Stimulated activated CD4-positive, alpha-beta T cell treated with anti-CD3 and anti-CD28 coated beads, Interleukin-2, amount 100 ng/mL, for 4 hours (primary cell): Measurements from ENCODE around the gene MYH7.
A peak's percentile ranks its signal among the peaks of the same experiment; 100 is the strongest.
"Not testable (repeated sequence)": the region's sequence is repeated elsewhere in the genome, so short reads cannot be mapped to it uniquely, and the experiment has no call there.

Source experiments
- DNase-seq: peaks from one replicate; pipeline ENCODE4 v3.0.0-alpha.2; 2020; ENCODE audit warnings: low read depth

Gene MYH7

GRCh38 chr14:23386266-23386657 is 49.2 kb downstream of the MYH7 start:
- DNase-seq, result not testable (repeated sequence)

- no peak for DNase-seq
Measured at GRCh38 chr14:23385642-23386265, 49.7 kb downstream of the MYH7 start.

- no peak for DNase-seq
Measured at GRCh38 chr14:23385244-23385641, 50.2 kb downstream of the MYH7 start.

DNA sequence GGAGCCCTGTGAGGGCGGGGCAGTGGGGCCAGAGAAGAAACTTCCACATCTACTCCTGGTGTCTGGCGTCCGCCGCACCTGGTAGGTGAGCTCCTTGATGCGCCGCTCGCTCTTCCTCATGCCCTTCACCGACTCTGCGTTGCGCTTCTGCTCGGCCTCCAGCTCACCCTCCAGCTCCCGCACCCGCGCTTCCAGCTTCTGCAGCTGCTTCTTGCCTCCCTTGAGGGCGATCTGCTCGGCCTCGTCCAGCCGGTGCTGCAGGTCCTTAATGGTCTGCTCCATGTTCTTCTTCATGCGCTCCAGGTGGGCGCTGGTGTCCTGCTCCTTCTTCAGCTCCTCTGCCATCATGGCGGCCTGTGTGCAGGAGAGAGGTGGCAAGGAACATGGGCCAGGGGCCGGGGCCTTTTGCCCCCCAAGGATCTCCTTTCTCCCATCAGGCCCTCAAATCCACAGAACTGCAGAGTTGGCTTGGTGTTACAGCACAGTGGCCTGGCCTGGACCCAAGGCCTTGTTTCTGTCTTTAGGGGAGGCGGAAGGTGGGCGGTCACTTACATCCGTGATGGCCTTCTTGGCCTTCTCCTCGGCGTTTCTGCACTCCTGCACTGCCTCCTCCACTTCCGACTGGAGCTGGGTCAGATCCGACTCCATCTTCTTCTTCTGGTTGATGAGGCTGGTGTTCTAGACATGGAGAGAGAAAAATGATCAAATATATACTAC is 50.9 kb downstream of the MYH7 start:
- DNase-seq, result no peak

DNA sequence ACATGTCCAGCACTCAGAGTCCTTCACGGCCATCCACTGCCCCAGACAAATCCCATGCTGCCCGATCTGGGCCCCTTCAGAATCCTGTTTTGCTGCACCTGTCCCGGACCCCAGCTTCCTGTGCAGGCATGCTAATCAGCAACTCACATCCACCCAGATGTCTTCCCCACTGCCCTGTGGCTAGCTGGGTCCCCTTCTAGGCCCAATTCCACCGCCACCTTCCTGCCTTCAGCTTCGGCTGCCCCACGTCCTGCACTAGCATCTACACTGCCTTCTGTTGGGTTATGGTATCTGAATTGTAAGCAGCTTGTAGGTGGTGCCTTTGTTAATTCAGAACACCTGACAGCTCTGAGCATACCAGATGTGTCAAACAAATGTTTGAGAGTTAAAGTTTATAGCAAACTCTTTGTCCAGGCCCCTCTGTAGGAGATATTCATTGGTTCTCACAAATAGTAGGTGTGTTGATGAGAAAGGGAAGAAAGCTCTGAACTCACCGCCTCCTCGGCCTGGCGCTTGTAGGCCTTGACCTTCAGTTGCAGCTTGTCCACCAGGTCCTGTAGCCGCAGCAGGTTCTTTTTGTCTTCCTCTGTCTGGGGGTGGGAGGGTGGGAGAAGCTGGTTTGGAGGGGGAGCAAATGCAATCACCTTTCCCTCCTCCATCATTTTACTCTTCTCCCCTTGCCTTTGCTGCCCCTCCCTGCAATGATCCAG is 52.6 kb downstream of the MYH7 start:
- no peak for DNase-seq

- DNase-seq, result no peak
Measured at GRCh38 chr14:23382276-23382675, 53.2 kb downstream of the MYH7 start.

- DNase-seq, result no peak
Measured at GRCh38 chr14:23381871-23382270, 53.6 kb downstream of the MYH7 start.

DNA sequence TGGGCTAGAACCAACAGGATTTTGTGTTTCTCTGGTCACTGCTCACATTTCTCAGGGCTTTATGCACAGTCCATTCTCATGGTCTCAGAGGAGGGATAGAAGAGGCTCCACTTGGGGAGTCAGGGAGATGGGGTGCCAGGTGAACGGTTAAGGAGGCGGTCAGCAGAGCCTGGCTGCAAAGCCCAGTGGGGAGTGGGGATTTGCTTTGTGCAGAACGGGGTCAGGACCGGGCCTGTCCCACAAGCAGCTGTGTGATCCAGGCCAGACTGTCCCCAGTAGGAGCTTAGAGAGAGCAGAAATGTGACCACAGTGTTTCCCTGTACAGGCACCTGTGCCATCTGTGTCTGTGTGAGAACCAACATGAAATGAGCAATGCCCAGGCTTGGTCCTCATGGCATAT is 54.5 kb downstream of the MYH7 start:
- no peak for DNase-seq

DNA sequence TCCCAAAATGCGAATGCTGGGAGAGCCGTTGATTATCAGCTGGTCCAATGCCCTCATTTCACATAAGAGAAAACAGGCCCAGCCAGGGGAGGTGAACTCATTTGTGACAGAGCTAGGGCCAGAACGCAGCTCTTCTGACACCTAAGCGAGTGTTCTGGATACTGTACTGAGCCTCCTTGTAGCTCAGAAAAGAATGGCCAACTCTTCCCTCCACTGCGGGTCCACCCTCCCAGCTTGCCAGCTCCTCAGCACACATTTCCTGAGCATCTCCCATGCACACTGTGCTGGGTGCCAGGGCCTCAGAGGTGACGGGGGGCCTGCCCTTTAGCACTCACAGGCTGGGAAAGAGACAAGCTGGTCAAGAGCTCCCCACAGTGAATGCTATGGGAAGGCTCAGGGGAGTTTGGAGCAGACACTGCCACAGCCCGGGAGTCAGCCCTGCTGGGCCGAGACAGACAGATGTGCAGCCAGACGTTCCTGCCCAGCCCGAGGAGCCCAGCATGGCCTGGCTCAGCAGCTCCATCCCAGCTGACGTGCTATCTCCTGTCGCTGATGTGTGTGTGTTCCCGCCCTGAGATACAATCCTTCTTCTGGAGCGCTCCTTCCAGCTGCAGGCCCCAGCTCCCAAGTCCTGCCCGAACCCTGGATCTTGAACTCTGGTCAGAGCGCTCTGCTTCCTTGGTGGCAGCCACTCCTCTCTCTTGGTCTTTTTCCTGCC is 55.1 kb downstream of the MYH7 start:
- DNase-seq, result no peak

GRCh38 chr14:23379366-23380196 is 55.9 kb downstream of the MYH7 start:
- DNase-seq, result peak; percentile 56

DNA sequence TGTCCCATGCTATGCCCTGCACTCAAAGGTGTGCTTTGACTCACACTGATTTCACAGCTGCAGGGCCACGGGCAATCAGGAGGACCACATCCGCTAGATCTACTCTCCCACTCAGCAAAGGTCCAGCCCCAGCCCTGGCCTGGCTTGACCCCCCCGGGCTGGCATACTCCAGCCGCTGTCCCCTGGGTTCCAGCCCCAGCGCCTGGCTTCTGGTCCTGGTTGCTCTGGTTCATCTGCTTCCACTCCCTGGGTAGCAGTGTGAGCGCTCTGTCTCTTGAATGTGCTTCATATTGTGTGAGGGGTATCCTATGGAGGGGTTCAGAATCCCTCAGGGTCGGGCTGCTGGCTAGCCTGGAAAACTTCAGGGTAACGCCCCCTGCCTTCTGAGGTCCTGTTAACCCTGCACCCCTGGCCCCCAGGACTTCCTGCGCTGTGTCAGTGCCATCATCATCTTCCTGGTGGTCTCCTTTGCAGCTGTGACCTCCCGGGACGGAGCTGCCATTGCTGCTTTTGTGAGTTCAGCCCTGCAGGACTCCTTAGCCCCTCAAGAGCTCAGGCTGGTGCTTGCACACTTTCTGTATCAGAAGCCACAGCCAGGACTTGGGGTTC is 56.7 kb downstream of the MYH7 start:
- no peak for DNase-seq

DNA sequence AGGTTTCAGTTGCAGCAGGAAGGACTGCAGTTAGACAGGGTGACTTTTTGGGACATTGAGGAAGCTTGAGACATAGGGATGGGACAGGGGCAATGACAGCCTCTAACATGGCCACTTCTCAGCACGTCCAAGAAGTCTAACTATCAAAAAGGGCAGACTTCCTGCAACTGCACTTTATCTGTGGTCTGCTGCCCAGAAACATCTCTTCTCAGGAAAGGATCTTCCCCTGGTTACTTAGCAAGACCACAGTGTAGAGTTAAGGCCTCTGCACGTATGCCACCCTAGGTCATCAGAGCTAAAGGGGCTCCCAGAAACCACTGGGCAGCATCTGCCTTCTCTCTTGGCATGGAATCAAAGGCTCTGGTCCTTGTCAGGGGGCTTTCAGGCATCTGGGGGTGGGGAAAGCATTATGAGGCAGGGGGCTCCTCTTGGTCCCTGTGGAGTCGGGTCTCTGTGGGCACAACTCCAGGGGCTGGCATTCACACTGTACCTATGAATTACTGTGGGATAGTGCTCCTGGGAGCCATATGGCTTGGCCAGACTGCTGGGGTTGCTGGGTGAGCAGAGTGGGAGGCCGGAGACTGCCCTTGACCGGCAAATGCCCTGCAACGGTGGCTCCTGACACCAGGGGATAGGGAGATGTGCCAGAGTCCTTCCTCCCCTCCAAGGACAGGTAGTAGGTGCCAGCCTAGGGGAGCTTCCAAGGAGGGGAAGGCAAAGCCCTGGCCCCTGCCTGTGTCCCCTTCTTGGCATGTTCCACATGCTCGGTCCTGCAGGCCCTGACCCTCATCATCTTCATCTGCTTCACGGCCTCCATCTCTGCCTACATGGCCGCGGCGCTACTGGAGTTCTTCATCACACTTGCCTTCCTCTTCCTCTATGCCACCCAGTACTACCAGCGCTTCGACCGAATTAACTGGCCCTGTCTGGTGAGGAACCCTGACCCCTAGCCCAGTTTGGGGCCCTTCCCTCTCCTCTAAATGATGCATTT is 57.6 kb downstream of the MYH7 start:
- DNase-seq, result no peak

DNA sequence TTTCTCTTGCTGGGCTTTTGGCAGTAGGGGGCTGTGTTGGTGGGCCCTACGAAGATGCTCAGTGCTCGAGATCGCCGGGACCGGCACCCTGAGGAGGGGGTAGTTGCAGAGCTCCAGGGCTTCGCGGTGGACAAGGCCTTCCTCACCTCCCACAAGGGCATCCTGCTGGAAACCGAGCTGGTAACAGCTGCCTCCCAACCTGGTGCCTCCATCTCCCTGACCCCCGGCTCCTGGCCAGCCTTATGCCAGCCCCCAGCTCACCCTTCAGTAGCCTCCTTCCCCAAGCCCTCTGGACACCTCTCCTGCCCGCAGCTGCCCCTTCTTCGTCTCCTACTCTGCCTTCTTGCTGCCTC is 58.3 kb downstream of the MYH7 start:
- no peak for DNase-seq

GRCh38 chr14:23376482-23377197 is 58.8 kb downstream of the MYH7 start, which contains the start of gene CMTM5:
Gene CMTM5, plus strand, starts transcription at chr14:23377046. Its CDS starts 206 bp downstream, at chr14:23377252.
- no peak for DNase-seq

DNA sequence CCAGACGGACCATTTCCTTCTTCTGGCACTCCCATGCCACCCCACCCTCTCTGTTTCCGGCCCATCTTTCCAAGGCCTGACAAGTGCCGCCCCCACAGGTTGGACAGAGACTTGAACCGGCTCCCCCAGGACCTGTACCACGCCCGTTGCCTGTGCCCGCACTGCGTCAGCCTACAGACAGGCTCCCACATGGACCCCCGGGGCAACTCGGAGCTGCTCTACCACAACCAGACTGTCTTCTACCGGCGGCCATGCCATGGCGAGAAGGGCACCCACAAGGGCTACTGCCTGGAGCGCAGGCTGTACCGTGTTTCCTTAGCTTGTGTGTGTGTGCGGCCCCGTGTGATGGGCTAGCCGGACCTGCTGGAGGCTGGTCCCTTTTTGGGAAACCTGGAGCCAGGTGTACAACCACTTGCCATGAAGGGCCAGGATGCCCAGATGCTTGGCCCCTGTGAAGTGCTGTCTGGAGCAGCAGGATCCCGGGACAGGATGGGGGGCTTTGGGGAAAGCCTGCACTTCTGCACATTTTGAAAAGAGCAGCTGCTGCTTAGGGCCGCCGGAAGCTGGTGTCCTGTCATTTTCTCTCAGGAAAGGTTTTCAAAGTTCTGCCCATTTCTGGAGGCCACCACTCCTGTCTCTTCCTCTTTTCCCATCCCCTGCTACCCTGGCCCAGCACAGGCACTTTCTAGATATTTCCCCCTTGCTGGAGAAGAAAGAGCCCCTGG is 59.8 kb downstream of the MYH7 start:
- no peak for DNase-seq

GRCh38 chr14:23373041-23373440 is 62.4 kb downstream of the MYH7 start:
- no peak for DNase-seq

DNA sequence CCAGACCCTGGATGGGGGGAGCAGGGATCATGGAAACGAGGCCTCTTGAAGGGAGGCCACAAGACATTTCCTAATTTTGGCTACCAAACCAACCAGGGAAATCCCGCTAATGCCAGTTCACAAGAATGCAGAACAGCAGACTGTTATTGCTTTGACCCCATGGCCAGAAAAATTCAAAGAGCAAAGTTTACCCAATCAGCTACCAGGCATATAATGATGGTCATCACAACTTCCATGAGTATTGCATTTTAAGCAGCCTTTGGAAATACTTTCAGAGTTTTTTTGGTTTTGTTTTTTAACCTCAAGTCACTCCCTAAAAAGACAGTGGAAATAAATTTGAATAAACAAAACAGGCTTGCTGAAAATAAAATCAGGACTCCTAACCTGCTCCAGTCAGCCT is 63.0 kb downstream of the MYH7 start, which contains the start of gene IL25:
Gene IL25 (plus strand): TSS at position 301 of the 400 bp plus-strand sequence.
- DNase-seq, result no peak

DNA sequence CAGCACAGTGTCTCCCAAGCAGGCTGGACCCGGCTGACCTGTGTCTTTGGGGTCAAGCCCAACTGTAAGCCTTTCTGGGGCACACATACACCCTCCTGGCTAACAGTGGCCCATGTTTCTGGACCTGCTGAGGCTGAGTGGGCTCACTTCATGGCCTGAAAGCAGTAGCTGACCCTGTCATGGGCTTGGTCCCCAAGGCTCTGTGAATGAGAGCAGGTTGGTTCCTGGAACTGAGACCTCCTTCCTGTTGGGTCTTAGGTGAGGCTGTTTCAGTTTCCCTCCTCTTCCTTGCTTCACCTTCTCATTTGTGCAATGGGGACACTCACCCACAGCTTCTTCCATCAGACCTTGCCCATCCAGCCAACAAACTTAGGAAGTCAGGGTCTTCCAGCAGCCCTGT is 63.6 kb downstream of the MYH7 start:
- DNase-seq, result no peak

- no peak for DNase-seq
Measured at GRCh38 chr14:23370221-23370620, 65.2 kb downstream of the MYH7 start.
